GM10266 (cell line): ENCODE results near the gene EIF4EBP2.

ENCODE experiments used
- DNase-seq: peaks from one replicate; pipeline ENCODE4 v3.0.0; 2012; ENCODE audit errors: extremely low spot score
- TF ChIP-seq, protein P1 (sequence below): IDR thresholded peaks from 2 replicates; pipeline ENCODE4 v1.5.1; 2012; ENCODE audit warnings: mild to moderate bottlenecking, low read depth; ENCODE audit not compliant: control insufficient read depth, insufficient read depth; ENCODE audit errors: missing control alignments

EIF4EBP2 gene

DNA sequence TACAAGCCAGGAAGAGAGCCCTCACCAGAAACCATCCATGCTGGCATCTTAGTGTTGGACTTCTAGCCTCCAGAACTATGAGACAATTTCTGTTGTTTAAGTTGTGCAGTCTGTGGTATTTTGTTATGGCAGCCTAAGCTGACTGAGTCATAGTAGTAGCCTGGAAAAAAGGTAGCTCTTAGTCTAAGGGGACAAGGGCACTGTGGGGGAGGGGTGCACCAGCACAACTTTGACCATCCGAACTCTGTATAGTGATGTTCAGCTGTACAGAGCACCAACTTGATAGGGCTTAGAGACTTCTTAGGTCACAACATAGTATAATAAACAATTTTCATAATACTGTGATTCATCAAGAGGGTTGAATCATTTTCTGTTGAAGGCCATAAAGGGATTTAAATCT lies 14.3 kb downstream of the EIF4EBP2 start:
- DNase-seq: no peak
- TF ChIP-seq, protein P1, sequence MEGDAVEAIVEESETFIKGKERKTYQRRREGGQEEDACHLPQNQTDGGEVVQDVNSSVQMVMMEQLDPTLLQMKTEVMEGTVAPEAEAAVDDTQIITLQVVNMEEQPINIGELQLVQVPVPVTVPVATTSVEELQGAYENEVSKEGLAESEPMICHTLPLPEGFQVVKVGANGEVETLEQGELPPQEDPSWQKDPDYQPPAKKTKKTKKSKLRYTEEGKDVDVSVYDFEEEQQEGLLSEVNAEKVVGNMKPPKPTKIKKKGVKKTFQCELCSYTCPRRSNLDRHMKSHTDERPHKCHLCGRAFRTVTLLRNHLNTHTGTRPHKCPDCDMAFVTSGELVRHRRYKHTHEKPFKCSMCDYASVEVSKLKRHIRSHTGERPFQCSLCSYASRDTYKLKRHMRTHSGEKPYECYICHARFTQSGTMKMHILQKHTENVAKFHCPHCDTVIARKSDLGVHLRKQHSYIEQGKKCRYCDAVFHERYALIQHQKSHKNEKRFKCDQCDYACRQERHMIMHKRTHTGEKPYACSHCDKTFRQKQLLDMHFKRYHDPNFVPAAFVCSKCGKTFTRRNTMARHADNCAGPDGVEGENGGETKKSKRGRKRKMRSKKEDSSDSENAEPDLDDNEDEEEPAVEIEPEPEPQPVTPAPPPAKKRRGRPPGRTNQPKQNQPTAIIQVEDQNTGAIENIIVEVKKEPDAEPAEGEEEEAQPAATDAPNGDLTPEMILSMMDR: no peak

GRCh38 chr10:70418713-70419112 lies 14.8 kb downstream of the EIF4EBP2 start:
- DNase-seq: no peak
- TF ChIP-seq, protein P1: no peak

DNA sequence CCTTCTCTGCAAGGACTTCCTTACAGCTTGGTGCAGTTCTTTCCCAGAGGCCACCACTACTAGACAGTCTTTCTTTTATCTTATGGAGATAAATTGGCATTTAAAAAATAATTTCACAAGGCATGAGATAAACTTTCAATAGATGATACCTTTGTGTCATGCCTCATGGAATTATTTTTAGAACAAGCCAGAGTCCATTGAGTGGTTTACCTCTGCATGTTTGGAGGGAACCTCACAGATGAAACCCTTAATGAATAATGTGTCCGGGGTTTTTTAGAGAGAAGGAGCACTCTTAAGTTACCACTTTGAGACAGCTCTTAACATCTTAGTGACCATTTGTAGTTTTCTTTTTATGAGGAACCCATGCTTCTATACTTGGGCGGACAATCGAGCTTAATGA lies 20.4 kb downstream of the EIF4EBP2 start:
- no peak for DNase-seq
- TF ChIP-seq, protein P1: no peak

GRCh38 chr10:70425096-70425495 lies 21.2 kb downstream of the EIF4EBP2 start:
- DNase-seq: no peak
- TF ChIP-seq, protein P1: no peak

DNA sequence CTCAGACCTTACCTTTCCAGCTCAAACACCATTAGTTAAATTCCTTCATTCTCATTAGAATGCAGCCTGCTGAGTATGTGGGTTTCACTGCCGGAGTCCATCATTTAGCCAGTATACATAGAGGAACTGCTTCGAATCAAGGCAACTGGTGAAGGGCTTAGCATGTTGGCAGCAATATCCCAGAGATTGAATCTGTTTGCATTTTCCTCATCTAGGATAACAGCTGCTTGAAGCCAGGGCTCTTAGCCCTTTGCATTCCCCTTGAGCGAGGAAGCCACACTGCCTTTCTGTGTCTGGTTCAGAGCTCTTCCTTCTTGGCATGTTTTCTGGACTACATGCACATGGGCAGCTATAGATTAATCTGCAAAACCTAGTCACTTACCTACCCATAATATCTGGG lies 22.9 kb downstream of the EIF4EBP2 start:
- TF ChIP-seq, protein P1: no peak
- DNase-seq: no peak

GRCh38 chr10:70430493-70431445 lies 26.8 kb downstream of the EIF4EBP2 start:
- TF ChIP-seq, protein P1: no peak
- no peak for DNase-seq

- TF ChIP-seq, protein P1: no peak
- DNase-seq: no peak
These were observed 28.2 kb downstream of the EIF4EBP2 start for GRCh38 chr10:70432101-70432500.
